Iris pigment epithelial cell (primary cell): ENCODE results near the gene DYNC1I1.
A peak's percentile ranks its signal among the peaks of the same experiment; 100 is the strongest.
"Not testable (repeated sequence)": the region's sequence is repeated elsewhere in the genome, so short reads cannot be mapped to it uniquely, and the experiment has no call there.

Experiments
- DNase-seq: peaks from one replicate; pipeline ENCODE4 v3.0.0-alpha.2; 2011; ENCODE audit warnings: low read depth

The DYNC1I1 gene

DNA sequence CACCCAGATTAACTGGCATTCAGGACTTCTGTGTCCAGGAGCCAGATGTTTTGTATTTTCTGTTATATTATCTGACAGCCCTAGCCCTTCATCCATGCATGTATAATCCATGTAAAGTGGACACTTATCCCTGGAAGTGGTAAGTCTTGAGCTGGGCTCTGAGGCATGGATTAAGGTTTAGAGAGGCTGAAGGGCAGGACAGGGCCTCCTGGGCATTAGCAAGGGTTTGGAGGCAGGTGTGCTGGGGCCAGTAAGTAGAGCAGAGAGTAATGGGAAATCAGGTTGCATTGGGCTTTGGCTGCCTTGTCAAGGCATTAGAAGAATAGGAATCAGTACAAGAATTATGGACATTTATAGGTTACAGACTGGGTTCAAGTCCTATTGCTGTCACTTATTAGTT, 138.0 kb downstream of the DYNC1I1 start:
- DNase-seq: no peak

DNA sequence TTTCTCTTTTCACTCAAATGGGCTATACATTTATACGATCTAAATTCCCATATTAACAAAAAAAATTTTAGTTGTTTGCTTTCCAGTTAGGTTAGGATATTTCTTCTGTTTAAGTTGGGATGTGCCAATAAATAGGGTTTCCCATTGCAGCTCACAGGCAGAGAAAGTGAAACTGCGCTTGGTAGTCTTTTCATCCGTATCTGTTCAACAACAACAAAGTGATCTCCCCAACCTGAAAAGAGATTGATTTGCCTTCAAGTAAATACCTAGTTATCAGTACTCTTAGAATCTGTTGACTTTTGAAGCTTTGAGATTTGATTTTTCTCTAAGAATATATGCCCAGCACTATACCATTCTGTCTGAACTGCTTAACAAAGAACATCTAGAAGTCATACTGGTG, 143.4 kb downstream of the DYNC1I1 start:
- DNase-seq: peak; percentile 3

DNA sequence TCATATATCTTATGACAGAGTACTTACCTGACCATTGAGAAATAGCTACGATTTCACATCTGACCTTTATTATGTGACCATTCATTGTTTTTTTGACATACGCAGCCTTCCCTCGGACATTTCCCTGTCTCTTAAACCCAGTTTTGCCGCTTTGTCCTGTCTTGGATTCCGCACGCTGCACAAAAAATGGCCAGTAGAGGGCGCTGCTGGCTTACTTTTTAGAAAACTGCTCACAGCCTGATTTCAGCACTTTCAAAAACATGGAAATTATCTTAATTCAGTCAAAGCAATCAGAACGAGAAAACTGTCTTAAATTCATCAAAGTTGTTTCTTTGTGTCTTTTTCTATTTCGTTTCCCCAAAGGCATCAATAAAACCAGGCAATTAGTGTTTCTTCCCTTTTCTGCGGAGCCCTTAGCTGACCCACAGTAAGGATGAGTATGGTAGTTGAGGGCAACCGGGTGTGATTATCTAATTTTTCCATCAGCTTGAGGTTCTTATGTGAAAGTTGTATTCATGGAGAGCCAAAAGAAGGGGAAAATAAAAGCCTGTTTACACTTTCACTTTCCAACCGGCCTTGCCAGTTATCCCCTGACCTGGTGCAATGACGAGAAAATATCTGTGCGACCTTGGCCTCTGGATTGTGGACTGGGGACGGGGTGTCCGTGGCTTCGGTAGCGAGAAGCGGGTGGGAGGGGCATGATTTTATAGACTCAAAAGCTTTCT, 144.4 kb downstream of the DYNC1I1 start:
- DNase-seq: peak; percentile 55

DNA sequence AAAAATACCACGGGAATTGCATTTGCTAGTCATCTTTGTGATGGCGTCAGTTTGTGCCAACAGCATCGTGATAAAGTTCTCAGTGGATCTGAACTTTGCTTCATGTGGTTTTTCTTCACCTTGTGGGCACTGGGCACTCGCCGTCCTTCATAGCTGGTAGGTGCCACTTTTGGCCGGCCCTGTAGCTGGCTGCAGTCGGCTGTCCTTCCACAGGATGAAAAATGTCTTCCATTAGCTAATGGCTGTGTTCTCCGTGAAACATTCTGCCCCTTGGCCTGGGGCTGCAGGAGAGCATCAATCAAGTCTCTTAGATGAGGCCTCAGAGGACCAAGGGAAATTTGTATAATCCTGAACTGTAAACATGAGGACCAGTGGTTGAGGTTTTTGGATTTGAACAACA, 145.3 kb downstream of the DYNC1I1 start:
- no peak for DNase-seq

DNA sequence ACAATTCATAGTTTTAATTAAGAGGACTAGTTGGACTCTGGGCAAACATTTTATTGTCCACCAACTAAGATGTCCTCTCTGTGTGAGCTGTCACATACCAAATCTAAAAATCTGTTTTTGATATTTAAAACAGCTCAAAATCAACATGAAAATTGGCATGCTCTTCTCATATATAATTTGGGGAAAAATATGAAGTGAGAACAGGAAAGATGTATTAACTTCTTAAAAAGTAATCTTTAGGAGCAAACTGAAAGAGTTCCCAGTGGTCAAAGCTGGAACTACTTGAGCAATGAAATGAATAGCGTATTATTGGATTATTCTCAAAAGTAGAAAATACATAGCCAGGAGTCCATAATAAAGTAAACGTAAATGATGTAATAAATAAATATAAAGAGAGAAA, 147.2 kb downstream of the DYNC1I1 start:
- DNase-seq: no peak

DNA sequence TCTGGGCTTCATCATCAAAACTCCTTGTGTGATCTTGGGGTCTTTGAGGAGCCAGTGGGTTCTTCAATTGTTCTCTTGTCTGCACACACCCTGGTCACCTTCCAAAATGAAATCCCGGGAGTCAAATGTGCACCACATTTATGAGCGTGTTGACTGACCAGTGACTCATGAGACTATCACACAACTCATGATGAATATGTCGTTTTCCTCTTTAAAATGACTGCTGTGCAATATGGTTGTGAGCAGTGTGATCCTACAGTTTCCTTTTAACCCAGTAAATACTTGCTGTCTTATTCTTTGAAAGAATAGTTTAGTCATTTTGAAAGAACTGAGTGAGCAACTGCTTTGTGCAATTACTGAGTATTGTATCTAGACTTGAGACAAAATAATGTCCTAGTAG, 149.2 kb downstream of the DYNC1I1 start:
- no peak for DNase-seq

DNA sequence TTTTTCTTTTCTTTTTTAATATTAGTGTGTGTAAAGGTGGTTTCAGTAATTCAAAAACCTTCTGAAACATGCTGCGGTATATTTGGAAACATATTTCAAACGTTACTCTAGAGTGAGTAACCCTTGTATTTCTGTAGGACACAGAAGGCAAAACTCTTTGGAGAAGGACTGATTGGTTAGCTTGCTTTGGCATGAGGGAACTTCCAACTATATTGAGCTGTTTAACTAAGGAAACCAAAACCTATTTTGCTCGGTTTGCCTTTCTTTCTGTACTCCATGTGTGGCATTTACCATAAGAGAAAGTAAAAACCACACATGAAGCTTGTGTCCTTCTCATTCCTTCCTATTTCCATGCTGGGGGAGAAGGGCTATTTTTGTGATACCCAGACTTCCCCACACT, 149.8 kb downstream of the DYNC1I1 start:
- DNase-seq: no peak

DNA sequence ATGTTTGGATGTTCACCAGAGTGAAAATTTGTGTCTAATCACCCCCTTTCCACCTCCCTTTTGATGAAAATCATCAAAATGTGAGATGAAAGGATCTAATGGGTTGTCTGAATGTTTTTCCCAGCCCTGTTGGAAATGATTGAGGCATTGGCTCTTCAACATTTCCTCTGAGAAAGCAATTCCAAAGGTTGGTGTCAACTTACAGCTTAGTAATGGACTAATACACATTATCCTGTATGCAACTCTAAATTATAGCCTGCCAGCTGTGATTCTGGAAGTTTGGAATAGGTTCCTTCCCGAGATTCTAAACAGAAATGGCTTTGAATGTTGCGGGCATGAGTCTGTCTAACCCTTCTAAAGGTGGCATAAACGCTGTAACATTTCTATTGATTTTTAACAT, 152.9 kb downstream of the DYNC1I1 start:
- no peak for DNase-seq

DNA sequence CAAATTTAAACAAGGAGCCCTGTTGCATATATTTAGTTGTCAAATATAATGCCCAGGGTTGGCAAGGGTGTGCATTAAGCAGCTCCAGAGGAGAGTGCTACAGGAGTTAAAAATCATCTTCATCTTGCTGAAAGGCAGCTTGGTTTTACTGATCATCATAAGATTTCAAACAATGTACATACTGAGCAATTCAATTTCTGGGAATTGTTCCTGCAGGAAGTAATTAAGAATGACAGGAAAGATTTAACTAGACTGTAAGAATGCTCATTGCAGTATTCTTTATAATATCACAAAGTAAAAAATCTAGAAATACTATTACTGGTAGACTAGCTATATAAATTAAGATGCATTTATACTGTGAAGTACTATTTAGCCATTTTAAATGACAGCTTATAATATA, 153.6 kb downstream of the DYNC1I1 start:
- no peak for DNase-seq

DNA sequence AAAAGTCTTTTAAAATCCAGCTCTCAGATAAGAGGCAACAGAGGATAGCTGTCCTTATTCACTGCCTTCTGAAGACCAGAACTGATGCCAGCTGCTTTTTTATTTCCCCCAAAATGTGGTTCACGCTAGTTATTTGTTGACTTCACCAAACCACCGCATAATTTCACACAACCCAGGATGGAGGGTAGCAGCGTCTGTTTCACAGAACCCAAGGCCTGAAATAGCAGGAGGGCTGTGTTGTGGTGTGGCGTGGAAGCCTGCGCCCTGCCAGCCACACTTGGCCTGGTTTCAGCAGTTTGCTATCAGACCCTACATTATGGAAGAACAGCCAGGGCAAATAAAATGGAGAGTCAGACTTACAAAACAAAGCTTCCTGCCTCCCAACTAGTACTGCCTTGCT, 155.4 kb downstream of the DYNC1I1 start:
- DNase-seq: no peak

DNA sequence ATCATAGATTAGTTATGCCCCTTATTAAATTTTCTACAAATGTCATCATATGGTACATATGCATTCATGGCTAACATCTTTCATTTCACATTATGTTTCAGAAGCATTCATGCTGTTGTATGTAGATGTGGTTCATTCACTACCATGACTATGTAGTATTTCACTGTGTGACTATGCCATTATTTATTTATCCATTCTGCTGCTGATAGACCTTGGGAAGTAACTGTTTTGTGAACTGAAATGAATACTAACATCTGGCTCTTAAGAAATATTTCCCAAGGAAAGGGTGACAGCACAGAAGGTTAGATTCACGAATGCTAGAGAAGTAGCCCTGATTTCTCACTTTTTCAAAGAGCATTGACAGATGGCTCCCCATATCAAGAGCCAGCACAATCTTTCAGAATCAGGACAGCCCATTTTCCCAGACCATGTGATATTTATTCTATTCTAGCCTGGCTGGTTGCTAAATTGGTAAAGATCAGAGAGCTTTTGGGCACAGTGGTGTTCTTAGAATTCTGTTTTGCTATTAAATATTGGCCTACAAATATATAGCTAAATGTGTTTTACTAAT, 157.4 kb downstream of the DYNC1I1 start:
- no peak for DNase-seq

DNA sequence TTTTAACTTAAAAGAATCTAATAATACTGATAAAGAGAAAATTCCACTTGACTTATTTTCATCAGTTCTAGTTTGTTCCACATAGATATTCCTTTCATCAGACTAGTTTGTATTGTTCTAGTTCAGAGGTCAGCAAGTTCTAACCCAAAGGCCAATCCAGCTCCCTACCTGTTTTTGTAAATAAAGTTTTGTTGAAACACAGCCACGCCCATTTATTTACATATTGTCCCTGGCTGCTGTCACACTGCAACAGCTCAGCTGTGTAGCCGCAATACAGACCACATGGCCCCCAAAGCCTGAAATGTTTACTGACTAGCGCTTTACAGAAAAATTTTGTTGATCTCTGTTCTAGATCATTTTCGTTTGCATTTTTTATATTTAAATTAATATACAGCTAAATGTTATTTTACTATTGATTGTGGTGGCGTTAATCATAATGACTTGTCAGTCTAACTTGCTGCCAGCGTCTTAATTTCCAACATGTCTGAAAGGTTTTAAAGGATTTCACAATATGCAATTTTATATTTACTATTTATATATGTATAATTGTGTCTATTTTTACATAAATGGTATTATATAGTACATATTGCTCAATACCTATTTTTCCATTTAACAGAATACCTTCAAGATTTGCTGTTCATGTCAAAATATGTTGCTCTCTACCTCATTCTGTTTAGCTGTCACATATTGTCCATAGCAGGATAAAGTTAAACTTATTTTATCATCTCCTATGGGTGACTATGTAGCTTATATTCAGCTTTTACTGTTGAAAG, 159.3 kb downstream of the DYNC1I1 start:
- DNase-seq: no peak

DNA sequence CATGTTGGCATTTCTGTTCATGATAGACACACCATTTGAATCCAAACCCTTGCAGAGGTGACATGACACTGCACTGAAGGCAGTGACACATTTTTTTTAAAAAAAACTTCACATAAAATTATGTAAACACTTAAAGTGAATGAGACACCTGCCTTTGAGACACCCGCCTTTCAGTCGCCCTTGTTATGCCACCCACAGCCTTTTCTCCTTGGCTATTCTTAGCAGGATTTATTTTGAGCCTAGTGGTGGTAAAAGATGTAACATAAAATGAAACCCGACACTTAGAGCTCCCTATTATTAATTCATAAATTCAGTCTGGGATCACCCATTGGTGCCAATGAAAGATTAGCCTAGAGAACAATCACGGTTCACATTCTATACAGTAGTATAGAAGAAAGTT, 161.3 kb downstream of the DYNC1I1 start:
- no peak for DNase-seq

DNA sequence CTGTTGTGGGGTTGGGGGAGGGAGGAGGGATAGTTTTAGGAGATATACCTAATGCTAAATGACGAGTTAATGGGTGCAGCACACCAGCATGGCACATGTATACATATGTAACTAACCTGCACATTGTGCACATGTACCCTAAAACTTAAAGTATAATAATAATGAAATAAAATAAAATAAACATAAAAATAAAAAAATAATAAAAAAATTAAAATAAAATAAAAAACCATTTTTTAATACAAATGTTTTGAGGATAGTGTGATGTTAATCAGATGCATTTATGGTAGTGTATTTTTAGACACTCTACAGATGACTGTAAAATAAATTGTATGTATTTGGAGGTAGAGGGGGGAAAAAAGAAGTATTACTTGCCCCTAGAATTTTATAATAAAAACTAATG, 172.5 kb downstream of the DYNC1I1 start:
- DNase-seq: not testable (repeated sequence)

DNA sequence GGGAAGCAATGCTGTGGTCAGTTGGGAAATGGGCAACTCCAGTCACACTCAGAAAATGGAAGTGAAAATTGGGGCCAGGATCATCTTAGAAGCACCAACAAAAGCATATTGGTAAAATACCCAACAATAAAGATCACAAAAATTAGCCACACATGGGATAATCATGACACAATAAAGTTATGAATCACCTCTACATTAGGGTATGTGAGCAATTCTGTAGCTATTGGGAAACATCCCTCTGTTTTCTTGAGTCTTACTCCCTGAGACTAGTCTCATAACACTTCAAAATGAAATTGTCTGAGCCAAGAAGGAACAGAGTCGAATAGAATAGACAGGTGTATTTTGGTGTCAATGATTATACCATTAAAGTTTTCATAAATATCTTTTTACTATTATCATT, 178.3 kb downstream of the DYNC1I1 start:
- DNase-seq: peak; percentile 6

DNA sequence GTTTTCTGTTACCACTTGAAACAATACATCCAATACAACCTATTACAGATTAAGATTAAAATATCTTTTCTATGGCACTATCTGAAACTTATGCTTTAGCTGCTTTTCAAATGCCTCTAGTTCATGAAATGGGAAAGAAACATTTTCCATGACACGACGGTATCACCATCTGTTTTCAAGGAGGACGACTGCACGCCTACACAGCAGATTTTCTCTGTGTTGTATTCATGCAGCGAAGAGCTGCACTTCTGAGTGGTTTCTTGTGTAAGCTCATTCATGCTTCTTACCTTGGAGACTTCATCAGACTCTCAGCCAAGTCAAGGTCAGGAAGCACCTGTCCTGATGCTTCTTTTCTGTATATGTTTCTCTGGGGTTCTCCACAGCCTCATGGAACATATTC, 179.2 kb downstream of the DYNC1I1 start:
- no peak for DNase-seq

DNA sequence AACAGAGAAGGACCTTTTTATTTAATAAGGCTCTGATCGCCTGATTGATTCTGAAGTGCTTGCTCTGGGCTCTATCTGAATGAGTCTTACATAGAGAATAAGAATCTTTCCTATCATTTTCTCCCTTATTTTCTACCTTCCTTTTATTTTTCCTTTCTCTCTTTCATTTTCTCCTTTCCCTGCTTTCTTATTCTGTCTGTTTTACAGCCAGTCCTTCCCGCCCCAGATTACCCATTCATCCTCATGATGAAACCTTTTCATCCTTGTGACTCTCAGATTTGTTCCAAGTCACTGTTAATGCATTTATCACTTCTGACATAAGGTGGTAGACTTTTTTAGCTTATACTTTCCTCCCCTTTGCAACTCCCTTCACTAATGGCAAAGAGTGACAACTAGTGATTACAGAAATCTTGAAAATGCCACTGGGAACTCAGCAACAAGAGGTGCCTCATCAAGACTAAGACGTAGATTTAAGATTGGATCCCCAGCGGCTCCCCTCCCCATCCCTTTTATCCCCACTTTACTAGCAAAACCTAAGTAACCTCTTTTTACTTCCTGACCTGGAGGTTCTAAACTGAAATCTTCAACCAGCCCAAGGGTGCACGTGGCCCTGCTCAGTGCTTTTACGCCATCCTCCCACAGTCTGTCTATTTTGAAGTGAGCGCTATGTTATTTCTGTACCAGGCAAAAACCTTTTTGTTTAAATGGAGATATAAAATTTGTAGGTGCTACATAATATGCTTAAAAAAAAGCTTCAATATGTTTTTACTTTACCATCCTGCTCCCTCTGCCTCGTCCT, 179.8 kb downstream of the DYNC1I1 start:
- no peak for DNase-seq

DNA sequence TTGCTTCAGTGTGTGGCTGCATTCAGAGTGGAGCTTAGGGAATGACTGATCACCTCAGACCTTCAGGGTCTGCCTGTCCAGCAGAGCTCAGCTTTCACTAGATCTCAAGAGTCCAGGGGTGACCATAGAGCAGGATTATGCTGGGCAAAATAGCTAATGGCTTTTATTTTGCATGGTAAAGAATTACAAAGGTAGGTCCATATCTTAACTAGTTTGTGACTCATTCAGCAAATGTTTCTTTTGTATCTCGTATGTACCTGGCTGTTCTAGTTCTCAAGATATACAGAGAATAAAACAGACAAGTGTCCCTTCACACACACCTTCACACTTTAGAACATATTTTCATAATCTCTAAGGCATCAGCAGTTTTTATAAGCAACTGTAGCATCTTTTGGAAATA, 180.5 kb downstream of the DYNC1I1 start:
- no peak for DNase-seq

DNA sequence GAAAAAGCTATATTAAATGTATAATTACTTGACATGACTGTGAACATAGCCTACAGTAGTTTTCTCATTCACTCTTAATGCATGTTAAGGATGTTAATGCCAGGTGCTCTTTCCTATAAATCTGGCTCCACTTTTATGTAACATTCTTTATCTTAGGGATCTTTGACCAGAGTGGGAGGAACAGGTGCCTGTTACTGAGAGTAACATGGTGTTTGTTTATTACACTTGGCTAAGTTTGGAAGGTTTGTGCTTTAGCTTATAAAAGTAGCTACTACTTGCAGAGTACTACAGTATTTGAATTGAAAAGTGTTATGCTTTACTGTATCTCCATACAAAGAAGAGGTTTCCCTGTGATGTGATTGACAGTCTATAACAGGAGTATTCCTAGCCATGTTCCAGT, 183.4 kb downstream of the DYNC1I1 start:
- no peak for DNase-seq

DNA sequence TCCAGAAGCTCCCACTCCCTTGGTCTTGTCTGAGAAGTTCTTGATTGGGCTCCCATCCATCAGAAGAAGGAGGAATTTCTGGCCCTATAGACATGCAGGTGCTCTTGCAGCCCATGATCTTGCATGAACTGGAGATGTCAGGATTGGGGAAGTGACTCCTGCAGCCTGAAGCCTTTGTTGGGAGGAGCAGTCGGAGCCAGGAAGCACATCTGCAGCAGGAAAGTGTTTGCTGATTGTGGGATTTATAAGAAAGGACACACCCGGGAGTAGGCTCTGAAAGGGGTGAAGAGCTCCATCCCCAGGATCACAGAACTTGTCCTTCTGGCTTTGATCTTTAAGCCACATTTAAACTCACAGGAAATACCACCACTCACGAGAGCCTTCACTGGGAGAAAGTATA, 185.2 kb downstream of the DYNC1I1 start:
- DNase-seq: no peak

DNA sequence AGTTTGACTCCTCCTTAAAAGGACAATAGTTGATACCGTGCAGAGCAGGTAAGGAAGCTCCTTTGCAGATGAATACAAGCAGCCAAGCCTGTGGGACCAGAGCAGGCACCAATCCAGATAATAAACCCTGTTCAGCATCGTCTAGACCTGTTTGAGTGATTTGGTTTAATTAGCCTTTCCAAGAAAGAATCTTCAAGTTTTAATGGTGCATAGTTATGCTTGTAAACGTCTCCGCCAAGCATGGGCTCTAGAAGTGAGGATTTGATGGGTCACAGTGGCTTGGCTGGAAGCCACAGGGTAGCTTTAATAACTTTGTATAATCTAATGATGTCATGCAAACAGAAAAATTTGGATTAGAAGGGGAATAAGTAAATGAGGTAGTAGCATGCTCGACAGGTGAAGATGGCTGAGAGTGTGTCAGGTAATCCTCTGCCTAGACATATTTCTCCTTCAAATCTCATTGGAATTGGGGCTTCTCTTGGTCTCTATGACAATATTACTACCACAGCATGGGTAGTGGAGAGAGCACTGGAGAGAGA, 188.4 kb downstream of the DYNC1I1 start:
- DNase-seq: no peak

DNA sequence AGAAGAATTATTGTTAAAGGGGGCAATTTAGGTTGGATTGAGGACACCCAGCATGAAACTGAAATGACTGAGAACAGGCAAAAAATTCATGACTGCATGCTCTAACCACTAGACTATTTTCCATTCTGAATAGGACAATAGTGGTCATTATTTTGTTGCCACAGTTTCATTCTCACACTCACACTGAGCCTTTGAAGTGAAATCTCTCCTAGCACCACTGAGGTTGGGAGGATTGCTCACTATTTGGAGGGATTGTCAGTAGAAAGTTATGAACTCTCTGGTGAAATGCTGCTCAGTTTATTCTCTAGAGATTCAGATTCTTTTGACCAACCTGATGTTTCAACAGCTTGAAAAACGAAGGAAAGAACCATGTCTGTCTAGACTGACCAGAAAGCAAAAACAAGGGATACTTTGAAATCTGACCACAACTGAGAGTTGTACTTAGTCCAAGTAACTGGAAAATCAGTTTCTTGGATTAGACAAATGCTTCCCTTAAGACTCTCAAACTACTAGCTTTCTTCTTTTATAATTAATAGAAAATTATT, 191.2 kb downstream of the DYNC1I1 start:
- DNase-seq: no peak
